Measurements from ENCODE around the gene TACR3.

DNA sequence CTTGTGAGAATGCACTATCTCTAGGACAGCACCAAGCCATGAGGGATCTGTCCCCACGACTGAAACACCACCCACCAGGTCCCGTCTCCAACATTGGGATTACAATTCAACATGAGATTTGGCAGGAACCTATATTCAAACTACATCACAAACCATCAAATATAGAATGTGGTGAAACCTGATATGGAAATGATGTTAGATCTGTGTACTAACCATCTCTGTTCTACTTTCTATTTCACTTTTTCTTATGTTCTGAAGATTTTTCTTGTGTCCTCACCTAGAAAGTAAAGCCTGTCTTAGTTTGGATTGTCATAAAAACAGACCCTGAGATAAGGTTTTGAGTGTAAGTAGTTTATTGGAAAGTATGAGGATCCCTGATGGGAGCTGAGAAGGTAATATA is 37.8 kb upstream of the TACR3 start:
- TF ChIP-seq GATA2 (IDR thresholded peaks at IDR 0.05; ENCODE audit: low read depth, low read length), result no peak
- TF ChIP-seq GATA3 (IDR thresholded peaks at IDR 0.05; ENCODE audit: low read depth, low read length), result no peak

Data from SH-SY5Y (cell line).